ENCODE measurements around the gene KCNQ5. TPM values are rescaled to one million over a fixed set of nuclear protein-coding genes. Genes with fewer than 3 reads are reported as not detected.

The KCNQ5 gene
- total RNA-seq, 3 donors from 2014 or later (not counting 1 experiment from before 2014, with no cell fraction given) = 8.2 to 9.7 (median 8.7) TPM

DNA sequence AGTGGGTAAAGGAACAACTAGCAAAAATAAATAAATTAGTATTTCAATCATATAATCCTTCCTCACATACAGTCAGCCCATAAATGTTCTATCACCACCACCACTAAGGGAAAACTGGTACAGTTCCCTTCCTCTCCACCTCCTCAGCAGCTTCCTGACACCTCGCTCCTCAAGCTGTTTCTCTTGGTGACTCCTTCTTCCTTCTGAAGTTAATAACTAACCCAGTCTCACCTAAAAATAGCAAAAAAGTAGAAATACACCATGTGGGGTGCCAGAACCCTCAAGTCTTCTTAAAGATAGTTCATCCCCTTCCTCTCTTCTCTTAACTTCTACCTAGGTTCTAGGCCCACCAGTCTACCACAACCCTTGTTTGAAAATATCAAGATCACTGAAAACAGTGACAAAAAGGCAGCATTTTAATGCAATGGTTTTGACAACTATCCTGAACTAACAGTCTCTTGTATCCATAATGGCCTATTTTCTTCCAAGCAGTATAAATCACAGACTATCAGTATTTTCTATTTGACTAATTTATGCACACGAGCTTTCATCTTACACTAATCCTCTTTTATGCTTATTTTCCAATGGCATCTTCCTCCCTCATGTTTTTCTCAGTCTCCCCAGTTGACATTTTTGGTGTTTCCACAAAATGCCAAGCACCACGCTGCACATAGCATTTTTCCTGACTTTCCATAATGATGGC, 518.0 kb downstream of the KCNQ5 start:
- Mint-ChIP-seq H3K36me3 (no peaks in the 10 kb centered on the region), H3K4me1 (no peaks in the 10 kb centered on the region), H3K9me3 (no peaks in the 10 kb centered on the region), H3K27me3 (ENCODE audit: low read depth in 2 of 2) (no peaks in the 10 kb centered on the region), H3K4me3 (no peak overlapping the region), H3K27ac (no peak overlapping the region)
- 89% methylated on average over 3 of the region's 3 CpGs for WGBS (ENCODE audit: insufficient coverage)
- H3K4me1 ChIP-seq (ENCODE audit: control insufficient read depth, insufficient read depth, low read length) = no peaks in the 10 kb centered on the region
- intact Hi-C loops (cut with micrococcal nuclease) = no loop called here
- no peaks in the 10 kb centered on the region for H3K36me3 ChIP-seq (ENCODE audit: control insufficient read depth, insufficient read depth, low read length)
- H3K9me3 ChIP-seq (ENCODE audit: control insufficient read depth, insufficient read depth, low read length) = no peaks in the 10 kb centered on the region
- no peaks in the 10 kb centered on the region for H3K27me3 ChIP-seq (ENCODE audit: control insufficient read depth, insufficient read depth, low read length)
- TF ChIP-seq, protein P1, sequence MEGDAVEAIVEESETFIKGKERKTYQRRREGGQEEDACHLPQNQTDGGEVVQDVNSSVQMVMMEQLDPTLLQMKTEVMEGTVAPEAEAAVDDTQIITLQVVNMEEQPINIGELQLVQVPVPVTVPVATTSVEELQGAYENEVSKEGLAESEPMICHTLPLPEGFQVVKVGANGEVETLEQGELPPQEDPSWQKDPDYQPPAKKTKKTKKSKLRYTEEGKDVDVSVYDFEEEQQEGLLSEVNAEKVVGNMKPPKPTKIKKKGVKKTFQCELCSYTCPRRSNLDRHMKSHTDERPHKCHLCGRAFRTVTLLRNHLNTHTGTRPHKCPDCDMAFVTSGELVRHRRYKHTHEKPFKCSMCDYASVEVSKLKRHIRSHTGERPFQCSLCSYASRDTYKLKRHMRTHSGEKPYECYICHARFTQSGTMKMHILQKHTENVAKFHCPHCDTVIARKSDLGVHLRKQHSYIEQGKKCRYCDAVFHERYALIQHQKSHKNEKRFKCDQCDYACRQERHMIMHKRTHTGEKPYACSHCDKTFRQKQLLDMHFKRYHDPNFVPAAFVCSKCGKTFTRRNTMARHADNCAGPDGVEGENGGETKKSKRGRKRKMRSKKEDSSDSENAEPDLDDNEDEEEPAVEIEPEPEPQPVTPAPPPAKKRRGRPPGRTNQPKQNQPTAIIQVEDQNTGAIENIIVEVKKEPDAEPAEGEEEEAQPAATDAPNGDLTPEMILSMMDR (IDR thresholded peaks at IDR 0.05) = no peak
- H3K27ac ChIP-seq (ENCODE audit: low read length) = no peak overlapping the region
- no peak overlapping the region for H3K4me3 ChIP-seq (ENCODE audit: low read length)
- no peak for ATAC-seq
- DNase-seq = no peak

DNA sequence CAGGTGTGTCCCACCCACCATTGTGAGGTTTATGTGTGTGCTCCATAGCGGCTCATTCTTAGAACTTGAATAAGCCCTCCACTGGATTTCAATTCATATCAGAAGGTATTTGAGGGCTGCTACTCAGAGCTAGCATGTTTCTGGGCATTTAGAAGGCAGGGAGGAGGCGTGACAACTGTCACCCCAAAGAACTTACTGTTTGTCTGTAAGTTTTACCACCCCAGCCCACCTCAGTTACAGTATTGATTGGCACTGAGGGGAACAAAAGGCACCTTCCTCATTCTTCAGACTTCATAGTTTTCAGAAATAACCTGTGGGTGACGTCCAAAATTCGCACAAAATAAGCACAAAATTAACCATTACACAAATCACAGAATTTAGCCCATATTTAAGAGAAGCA, 521.7 kb downstream of the KCNQ5 start:
- no peak for DNase-seq

DNA sequence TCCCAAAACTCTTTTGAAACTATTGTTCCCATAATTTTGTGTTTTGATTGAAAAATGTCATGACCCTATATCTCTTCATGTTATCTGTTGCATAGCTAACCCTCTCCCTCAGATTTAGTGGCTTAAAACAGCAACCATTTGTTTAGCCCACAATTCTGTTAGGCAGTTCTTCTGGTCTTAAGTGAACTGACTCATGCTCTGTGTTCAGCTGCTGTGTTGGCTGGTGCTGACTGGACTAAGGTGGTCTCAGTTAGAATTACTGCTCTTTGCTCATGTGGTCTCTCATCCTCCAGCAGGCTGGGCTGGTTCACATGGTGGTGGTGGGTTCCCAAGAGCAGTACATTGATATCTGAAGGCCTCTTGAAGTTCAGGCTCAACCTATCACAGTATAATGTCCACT, 522.7 kb downstream of the KCNQ5 start:
- Mint-ChIP-seq H3K27ac (no peak overlapping the region), H3K27me3 (ENCODE audit: low read depth in 2 of 2) (no peaks in the 10 kb centered on the region), H3K36me3 (no peaks in the 10 kb centered on the region), H3K4me3 (no peak overlapping the region), H3K9me3 (no peaks in the 10 kb centered on the region), H3K4me1 (no peaks in the 10 kb centered on the region)
- Histone ChIP-seq H3K9me3 (ENCODE audit: control insufficient read depth, insufficient read depth, low read length) (no peaks in the 10 kb centered on the region), H3K27ac (ENCODE audit: low read length) (no peak overlapping the region), H3K36me3 (ENCODE audit: control insufficient read depth, insufficient read depth, low read length) (no peaks in the 10 kb centered on the region), H3K4me1 (ENCODE audit: control insufficient read depth, insufficient read depth, low read length) (no peaks in the 10 kb centered on the region), H3K27me3 (ENCODE audit: control insufficient read depth, insufficient read depth, low read length) (no peaks in the 10 kb centered on the region), H3K4me3 (ENCODE audit: low read length) (no peak overlapping the region)
- no peak for ATAC-seq
- intact Hi-C loops (cut with micrococcal nuclease) = no loop called here
- no peak for DNase-seq
- TF ChIP-seq, protein P1 (IDR thresholded peaks at IDR 0.05) = no peak

More for the DNA sequence above, 521.7 kb downstream of the KCNQ5 start:
- H3K27me3 Mint-ChIP-seq (ENCODE audit: low read depth in 2 of 2) = no peaks in the 10 kb centered on the region
- H3K9me3 ChIP-seq (ENCODE audit: control insufficient read depth, insufficient read depth, low read length) = no peaks in the 10 kb centered on the region
- 93% methylated on average over 4 of the region's 4 CpGs for WGBS (ENCODE audit: insufficient coverage)
- H3K4me1 Mint-ChIP-seq = no peaks in the 10 kb centered on the region
- H3K4me3 Mint-ChIP-seq = no peak overlapping the region
- H3K27me3 ChIP-seq (ENCODE audit: control insufficient read depth, insufficient read depth, low read length) = no peaks in the 10 kb centered on the region
- no peaks in the 10 kb centered on the region for H3K9me3 Mint-ChIP-seq
- TF ChIP-seq, protein P1 (IDR thresholded peaks at IDR 0.05) = no peak
- ATAC-seq = no peak
- H3K36me3 ChIP-seq (ENCODE audit: control insufficient read depth, insufficient read depth, low read length) = no peaks in the 10 kb centered on the region
- H3K4me3 ChIP-seq (ENCODE audit: low read length) = no peak overlapping the region
- no peak overlapping the region for H3K27ac Mint-ChIP-seq
- H3K4me1 ChIP-seq (ENCODE audit: control insufficient read depth, insufficient read depth, low read length) = no peaks in the 10 kb centered on the region
- no peaks in the 10 kb centered on the region for H3K36me3 Mint-ChIP-seq
- no peak overlapping the region for H3K27ac ChIP-seq (ENCODE audit: low read length)
- intact Hi-C loops (cut with micrococcal nuclease) = no loop called here

DNA sequence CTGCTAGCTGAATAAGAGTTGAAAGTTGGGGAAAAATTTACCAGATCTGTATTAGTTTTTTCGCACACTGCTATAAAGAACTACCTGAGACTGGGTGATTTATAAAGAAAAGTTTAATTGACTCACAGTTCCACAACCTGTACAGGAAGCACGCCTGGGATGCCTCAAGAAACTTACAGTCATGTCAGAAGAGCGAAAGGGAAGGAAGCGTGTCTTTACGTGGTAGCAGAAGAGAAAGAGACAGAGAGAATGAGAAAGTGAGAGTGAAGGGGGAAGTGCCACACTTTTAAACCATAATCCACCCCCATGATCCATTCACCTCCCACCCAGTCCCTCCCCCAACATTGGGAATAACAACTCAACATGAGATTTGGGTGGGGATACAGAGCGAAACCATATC, 523.8 kb downstream of the KCNQ5 start:
- Histone ChIP-seq H3K4me1 (ENCODE audit: control insufficient read depth, insufficient read depth, low read length) (no peaks in the 10 kb centered on the region), H3K9me3 (ENCODE audit: control insufficient read depth, insufficient read depth, low read length) (no peaks in the 10 kb centered on the region), H3K27ac (ENCODE audit: low read length) (no peak overlapping the region), H3K36me3 (ENCODE audit: control insufficient read depth, insufficient read depth, low read length) (no peaks in the 10 kb centered on the region), H3K4me3 (ENCODE audit: low read length) (no peak overlapping the region), H3K27me3 (ENCODE audit: control insufficient read depth, insufficient read depth, low read length) (no peaks in the 10 kb centered on the region)
- Mint-ChIP-seq H3K4me1 (no peaks in the 10 kb centered on the region), H3K4me3 (no peak overlapping the region), H3K9me3 (no peaks in the 10 kb centered on the region), H3K36me3 (no peaks in the 10 kb centered on the region), H3K27me3 (ENCODE audit: low read depth in 2 of 2) (no peaks in the 10 kb centered on the region), H3K27ac (no peak overlapping the region)
- intact Hi-C loops (cut with micrococcal nuclease) = no loop called here
- 65% methylated on average over 6 of the region's 6 CpGs for WGBS (ENCODE audit: insufficient coverage)
- TF ChIP-seq, protein P1 (IDR thresholded peaks at IDR 0.05) = no peak
- DNase-seq (no peak), ATAC-seq (no peak)
